Right lobe of liver (tissue), 4 donors: Measurements from ENCODE around the gene AK5.

Experiments used
- POLR2A ChIP-seq: fragments of 450-650 bp; IDR thresholded peaks from one replicate; pipeline ENCODE4 v1.6.1; 2017; ENCODE audit warnings: antibody characterized with exemption, mild to moderate bottlenecking
- TF ChIP-seq, protein P1 (sequence below), 4 donors: fragments of 200-600 bp in 3 of 4; fragments of 450-650 bp in 1 of 4; IDR thresholded peaks; one replicate each; pipeline versions ENCODE4 v1.5.1 to v1.8.0; 2016 to 2022; ENCODE audit warnings: antibody characterized with exemption in 4 of 4, mild to moderate bottlenecking in 2 of 4
- donor health status: DM: no; HTN: no; CAD: no.
- donor health status: DM: no; HTN: no; CAD: no.
- donor health status: DM: no; HTN: yes; CAD: no.

DNA sequence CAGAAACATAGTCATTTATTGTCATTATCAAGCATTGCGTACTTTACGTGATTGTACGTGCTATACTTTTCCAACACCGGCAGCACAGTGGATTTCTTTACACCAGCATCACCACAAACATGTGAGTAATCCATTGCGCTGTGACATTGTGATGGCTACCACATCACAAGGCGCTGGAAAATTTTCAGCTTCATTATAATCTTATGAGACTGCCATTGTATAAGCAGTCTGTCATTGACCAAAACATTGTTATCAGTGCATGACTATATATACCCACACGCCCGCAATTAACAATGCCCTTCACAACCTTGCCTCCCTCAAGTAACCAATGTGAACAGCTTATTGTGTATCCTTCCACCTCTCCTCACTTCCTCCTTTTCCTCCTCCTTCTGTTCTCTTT is 263.0 kb downstream of the AK5 start:
- TF ChIP-seq, protein P1, sequence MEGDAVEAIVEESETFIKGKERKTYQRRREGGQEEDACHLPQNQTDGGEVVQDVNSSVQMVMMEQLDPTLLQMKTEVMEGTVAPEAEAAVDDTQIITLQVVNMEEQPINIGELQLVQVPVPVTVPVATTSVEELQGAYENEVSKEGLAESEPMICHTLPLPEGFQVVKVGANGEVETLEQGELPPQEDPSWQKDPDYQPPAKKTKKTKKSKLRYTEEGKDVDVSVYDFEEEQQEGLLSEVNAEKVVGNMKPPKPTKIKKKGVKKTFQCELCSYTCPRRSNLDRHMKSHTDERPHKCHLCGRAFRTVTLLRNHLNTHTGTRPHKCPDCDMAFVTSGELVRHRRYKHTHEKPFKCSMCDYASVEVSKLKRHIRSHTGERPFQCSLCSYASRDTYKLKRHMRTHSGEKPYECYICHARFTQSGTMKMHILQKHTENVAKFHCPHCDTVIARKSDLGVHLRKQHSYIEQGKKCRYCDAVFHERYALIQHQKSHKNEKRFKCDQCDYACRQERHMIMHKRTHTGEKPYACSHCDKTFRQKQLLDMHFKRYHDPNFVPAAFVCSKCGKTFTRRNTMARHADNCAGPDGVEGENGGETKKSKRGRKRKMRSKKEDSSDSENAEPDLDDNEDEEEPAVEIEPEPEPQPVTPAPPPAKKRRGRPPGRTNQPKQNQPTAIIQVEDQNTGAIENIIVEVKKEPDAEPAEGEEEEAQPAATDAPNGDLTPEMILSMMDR (IDR thresholded peaks at IDR 0.05), result no peak
- TF ChIP-seq POLR2A, result no peak
